ENCODE results near the gene APOBEC3F.
"Not testable (repeated sequence)": the region's sequence is repeated elsewhere in the genome, so short reads cannot be mapped to it uniquely, and the experiment has no call there.

Gene APOBEC3F

DNA sequence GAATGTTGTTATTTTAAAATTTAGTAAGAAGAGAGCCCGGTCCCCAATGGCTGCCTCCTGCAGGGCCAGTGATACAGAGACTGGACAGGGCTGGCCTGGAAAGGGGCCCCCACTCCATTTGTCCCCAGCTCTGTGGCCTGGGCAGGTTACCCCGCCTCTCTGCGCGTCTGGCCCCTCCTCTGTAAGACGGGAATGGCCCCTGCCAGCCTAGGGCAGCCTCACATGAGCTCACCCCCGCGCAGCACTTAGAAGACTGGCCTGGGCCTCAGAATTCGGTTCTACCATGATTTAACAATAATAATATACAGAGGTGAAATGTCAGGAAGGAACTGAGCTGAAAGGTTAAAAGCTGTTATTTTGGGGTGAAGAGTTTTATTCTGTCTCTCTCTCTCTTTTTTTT lies 37.7 kb downstream of the APOBEC3F start:
- intact Hi-C loops (cut with DNase I; ENCODE audit: low total_unique reads): no loop called here
- Histone ChIP-seq H3K36me3 (peaks cover 0 to 13% (median 7%) of the 10 kb centered on the region in 3 donors), H3K9me3 (no peaks in the 10 kb centered on the region), H3K27me3 (peaks cover 0 to 2% of the 10 kb centered on the region in 2 donors), H3K4me3 (no peak overlapping the region), H3K27ac (no peak overlapping the region), H3K4me1 (peaks cover 0 to 10% (median 7%) of the 10 kb centered on the region in 4 donors)
- no peak for DNase-seq
- TF ChIP-seq, protein P1, sequence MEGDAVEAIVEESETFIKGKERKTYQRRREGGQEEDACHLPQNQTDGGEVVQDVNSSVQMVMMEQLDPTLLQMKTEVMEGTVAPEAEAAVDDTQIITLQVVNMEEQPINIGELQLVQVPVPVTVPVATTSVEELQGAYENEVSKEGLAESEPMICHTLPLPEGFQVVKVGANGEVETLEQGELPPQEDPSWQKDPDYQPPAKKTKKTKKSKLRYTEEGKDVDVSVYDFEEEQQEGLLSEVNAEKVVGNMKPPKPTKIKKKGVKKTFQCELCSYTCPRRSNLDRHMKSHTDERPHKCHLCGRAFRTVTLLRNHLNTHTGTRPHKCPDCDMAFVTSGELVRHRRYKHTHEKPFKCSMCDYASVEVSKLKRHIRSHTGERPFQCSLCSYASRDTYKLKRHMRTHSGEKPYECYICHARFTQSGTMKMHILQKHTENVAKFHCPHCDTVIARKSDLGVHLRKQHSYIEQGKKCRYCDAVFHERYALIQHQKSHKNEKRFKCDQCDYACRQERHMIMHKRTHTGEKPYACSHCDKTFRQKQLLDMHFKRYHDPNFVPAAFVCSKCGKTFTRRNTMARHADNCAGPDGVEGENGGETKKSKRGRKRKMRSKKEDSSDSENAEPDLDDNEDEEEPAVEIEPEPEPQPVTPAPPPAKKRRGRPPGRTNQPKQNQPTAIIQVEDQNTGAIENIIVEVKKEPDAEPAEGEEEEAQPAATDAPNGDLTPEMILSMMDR (IDR thresholded peaks at IDR 0.05): no peak

DNA sequence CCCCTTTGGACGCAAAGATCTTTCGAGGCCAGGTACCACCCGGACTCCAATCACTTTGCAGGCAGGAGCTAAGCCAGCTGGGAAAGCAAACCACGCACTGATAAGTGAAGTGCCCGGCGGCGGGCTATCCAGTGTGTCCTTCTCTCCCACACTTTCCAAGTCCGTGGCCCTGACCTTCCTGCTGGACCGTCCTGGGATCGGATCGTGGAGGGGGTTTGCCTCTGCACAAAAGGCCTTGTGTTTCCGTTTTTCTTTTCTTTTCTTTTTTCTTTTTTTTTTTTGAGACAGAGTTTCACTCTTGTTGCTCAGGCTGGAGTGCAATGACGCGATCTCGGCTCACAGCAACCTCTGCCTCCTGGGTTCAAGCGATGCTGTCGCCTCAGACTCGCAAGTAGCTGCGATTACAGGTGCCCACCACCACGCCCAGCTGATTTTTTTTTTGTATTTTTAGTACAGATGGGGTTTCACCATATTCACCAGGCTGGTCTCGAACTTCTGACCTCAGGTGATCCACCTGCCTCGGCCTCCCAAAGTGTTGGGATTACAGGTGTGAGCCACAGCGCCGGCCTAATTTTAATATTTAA lies 38.5 kb downstream of the APOBEC3F start:
- H3K9me3 ChIP-seq; intact Hi-C loops (cut with DNase I; ENCODE audit: low total_unique reads); H3K27ac ChIP-seq; H3K4me3 ChIP-seq; H3K27me3 ChIP-seq; DNase-seq: not testable (repeated sequence)
- Histone ChIP-seq H3K4me1 (peaks cover 0 to 10% (median 7%) of the 10 kb centered on the region in 4 donors), H3K36me3 (peaks cover 0 to 13% (median 7%) of the 10 kb centered on the region in 3 donors)

DNA sequence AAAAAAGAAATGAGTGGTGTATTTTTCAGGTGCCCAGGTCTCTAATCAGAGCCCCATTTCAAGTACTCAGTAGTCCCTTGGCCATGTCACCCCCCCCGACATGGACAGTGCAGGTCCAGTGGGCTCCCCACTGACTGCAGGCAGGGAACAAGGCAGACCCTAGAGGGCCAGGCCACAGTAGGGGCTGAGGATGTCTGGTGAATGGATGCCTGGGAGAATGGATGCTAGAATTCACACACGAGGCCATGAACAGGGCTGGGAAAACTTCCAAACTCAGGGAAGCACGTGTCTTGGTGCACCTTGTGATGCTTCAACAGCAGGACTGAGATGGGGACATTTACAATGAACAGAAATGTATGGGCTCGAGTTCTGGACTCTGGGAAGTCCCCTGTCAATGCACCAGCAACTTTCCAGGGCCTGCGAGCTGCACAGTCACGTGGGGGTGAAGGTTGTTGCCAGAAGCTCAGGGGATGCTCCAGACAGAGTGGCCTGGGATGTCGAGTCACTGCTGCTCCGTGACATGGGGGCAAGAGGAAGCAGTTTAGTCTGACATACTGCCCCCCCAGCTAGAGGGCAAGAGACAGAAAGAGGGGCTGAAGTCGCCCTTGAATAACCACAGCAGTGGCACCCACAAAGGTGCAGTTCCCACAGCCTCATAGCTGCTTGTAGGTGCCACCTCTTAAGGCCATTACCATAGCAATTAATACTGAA lies 39.5 kb downstream of the APOBEC3F start:
- peaks cover 0 to 10% (median 7%) of the 10 kb centered on the region in 4 donors for H3K4me1 ChIP-seq
- TF ChIP-seq, protein P1 (IDR thresholded peaks at IDR 0.05): no peak
- no peaks in the 10 kb centered on the region for H3K9me3 ChIP-seq
- no peak overlapping the region for H3K27ac ChIP-seq
- DNase-seq: no peak
- intact Hi-C loops (cut with DNase I; ENCODE audit: low total_unique reads): no loop called here
- peaks cover 0 to 3% of the 10 kb centered on the region in 2 donors for H3K27me3 ChIP-seq
- no peak overlapping the region for H3K4me3 ChIP-seq
- peaks cover 0 to 13% (median 7%) of the 10 kb centered on the region in 3 donors for H3K36me3 ChIP-seq

DNA sequence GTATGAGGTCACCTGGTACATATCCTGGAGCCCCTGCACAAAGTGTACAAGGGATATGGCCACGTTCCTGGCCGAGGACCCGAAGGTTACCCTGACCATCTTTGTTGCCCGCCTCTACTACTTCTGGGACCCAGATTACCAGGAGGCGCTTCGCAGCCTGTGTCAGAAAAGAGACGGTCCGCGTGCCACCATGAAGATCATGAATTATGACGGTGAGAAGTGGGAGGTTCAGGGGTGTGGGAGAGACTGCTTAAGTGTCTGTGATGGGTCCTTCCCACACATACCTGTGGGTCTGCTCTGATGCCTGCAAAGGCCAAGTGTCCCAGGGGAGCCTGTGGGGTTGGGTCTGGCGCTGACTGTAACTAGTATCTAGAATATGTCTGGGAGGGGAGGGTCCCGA lies 40.4 kb downstream of the APOBEC3F start:
- intact Hi-C loops (cut with DNase I; ENCODE audit: low total_unique reads): no loop called here
- H3K27me3 ChIP-seq: peaks cover 0 to 3% of the 10 kb centered on the region in 2 donors
- H3K4me3 ChIP-seq: no peak overlapping the region
- no peaks in the 10 kb centered on the region for H3K9me3 ChIP-seq
- DNase-seq: no peak
- peaks cover 0 to 10% (median 7%) of the 10 kb centered on the region in 4 donors for H3K4me1 ChIP-seq
- TF ChIP-seq, protein P1 (IDR thresholded peaks at IDR 0.05): no peak
- peaks cover 0 to 13% (median 7%) of the 10 kb centered on the region in 3 donors for H3K36me3 ChIP-seq
- H3K27ac ChIP-seq: no peak overlapping the region

DNA sequence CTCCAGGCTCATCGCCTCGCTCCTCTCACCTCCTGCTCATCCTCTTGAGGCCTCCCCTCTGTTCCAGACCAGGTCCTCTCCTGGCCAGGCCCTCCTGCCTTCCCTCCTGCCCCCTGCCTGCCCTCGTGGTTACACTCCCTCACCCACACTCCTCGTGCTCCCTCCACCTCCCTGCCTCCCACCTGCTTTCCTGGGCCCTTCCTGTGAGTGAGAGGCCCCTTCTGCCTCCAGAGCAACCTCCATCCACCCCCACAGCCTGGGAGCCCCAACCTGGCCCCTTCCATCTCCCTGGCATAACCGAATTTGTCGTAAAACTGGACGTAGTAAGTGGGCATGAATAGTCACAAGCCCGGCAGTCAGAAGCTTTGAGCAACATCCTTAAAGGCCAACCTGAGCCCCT lies 40.9 kb downstream of the APOBEC3F start:
- H3K27ac ChIP-seq: no peak overlapping the region
- H3K4me3 ChIP-seq: no peak overlapping the region
- peaks cover 0 to 3% of the 10 kb centered on the region in 2 donors for H3K27me3 ChIP-seq
- peaks cover 0 to 10% (median 7%) of the 10 kb centered on the region in 4 donors for H3K4me1 ChIP-seq
- no peaks in the 10 kb centered on the region for H3K9me3 ChIP-seq
- intact Hi-C loops (cut with DNase I; ENCODE audit: low total_unique reads): no loop called here
- peaks cover 0 to 13% (median 7%) of the 10 kb centered on the region in 3 donors for H3K36me3 ChIP-seq
- DNase-seq: no peak
- TF ChIP-seq, protein P1 (IDR thresholded peaks at IDR 0.05): no peak

Data from tibial artery (tissue), 4 donors.